Right atrium auricular region (tissue), 2 donors: ENCODE measurements around the gene LHFPL5. TPM values are rescaled to one million over a fixed set of nuclear protein-coding genes. Genes with fewer than 3 reads are reported as not detected.

ENCODE experiments used
- DNase-seq: peaks from one replicate; pipeline ENCODE4 v3.0.0-alpha.2; 2019; ENCODE audit warnings: low spot score
- H3K27ac ChIP-seq, 2 donors: fragments of 200-600 bp; sonication (generic); 1 replicate in 1 of 2; 2 replicates in 1 of 2; pipeline ENCODE4 v1.5.1; 2016 to 2019
- H3K27me3 ChIP-seq, 2 donors: fragments of 200-600 bp; sonication (generic); one replicate each; pipeline versions ENCODE4 v1.5.1 to v1.6.0; 2017 to 2019
- H3K36me3 ChIP-seq: fragments of 200-600 bp; sonication (generic); one replicate; pipeline ENCODE4 v1.5.1; 2016
- H3K4me1 ChIP-seq, 2 donors: fragments of 200-600 bp; sonication (generic); one replicate each; pipeline versions ENCODE4 v1.5.1 to v1.6.0; 2017 to 2019
- H3K4me3 ChIP-seq, 2 donors: fragments of 200-600 bp; sonication (generic); 1 replicate in 1 of 2; 2 replicates in 1 of 2; pipeline ENCODE4 v1.5.1; 2017 to 2019; ENCODE audit warnings: mild to moderate bottlenecking in 1 of 2, moderate library complexity in 1 of 2
- H3K9me3 ChIP-seq, 2 donors: fragments of 200-600 bp; sonication (generic); one replicate each; pipeline ENCODE4 v1.5.1; 2019
- CTCF ChIP-seq, 2 donors: fragments of 200-600 bp; sonication (generic); IDR thresholded peaks; one replicate each; pipeline ENCODE4 v1.5.1; 2019; ENCODE audit warnings: antibody characterized with exemption in 2 of 2
- total RNA-seq, 2 donors: library from RNA; depleted of rRNA; stranded (reverse); fragments of >200 nt; gene quantifications; one replicate each; pipeline ENCODE4 v1.1.0, GENCODE V29; 2016

Gene LHFPL5
- total RNA-seq, 2 donors from 2014 or later: not detected

GRCh38 chr6:35808688-35809087, 3.5 kb downstream of the LHFPL5 start:
- Histone ChIP-seq H3K27me3 (no peaks in the 10 kb centered on the region), H3K9me3 (no peaks in the 10 kb centered on the region), H3K4me1 (peaks cover 0 to 6% of the 10 kb centered on the region in 2 donors), H3K36me3 (no peaks in the 10 kb centered on the region), H3K4me3 (no peak overlapping the region), H3K27ac (no peak overlapping the region)
- no peak for TF ChIP-seq CTCF (IDR thresholded peaks at IDR 0.05)
- no peak for DNase-seq

GRCh38 chr6:35809809-35810208, 4.7 kb downstream of the LHFPL5 start:
- H3K27ac ChIP-seq: no peak overlapping the region
- no peak for TF ChIP-seq CTCF (IDR thresholded peaks at IDR 0.05)
- peaks cover 0 to 6% of the 10 kb centered on the region in 2 donors for H3K4me1 ChIP-seq
- no peaks in the 10 kb centered on the region for H3K9me3 ChIP-seq
- DNase-seq: no peak
- H3K36me3 ChIP-seq: no peaks in the 10 kb centered on the region
- no peaks in the 10 kb centered on the region for H3K27me3 ChIP-seq
- no peak overlapping the region for H3K4me3 ChIP-seq

GRCh38 chr6:35810971-35811698, 6.0 kb downstream of the LHFPL5 start:
- H3K27ac ChIP-seq: no peak overlapping the region
- no peaks in the 10 kb centered on the region for H3K4me1 ChIP-seq
- H3K4me3 ChIP-seq: no peak overlapping the region
- no peaks in the 10 kb centered on the region for H3K27me3 ChIP-seq
- DNase-seq: no peak
- peaks cover 0 to 1% of the 10 kb centered on the region in 2 donors for H3K9me3 ChIP-seq
- H3K36me3 ChIP-seq: no peaks in the 10 kb centered on the region
- TF ChIP-seq CTCF (IDR thresholded peaks at IDR 0.05): no peak

GRCh38 chr6:35811699-35811995, 6.5 kb downstream of the LHFPL5 start:
- no peak for TF ChIP-seq CTCF (IDR thresholded peaks at IDR 0.05)
- H3K27me3 ChIP-seq: no peaks in the 10 kb centered on the region
- no peak overlapping the region for H3K27ac ChIP-seq
- H3K36me3 ChIP-seq: no peaks in the 10 kb centered on the region
- no peaks in the 10 kb centered on the region for H3K4me1 ChIP-seq
- no peak overlapping the region for H3K4me3 ChIP-seq
- H3K9me3 ChIP-seq: peaks cover 0 to 6% of the 10 kb centered on the region in 2 donors
- no peak for DNase-seq

- H3K36me3 ChIP-seq: no peaks in the 10 kb centered on the region
- TF ChIP-seq CTCF (IDR thresholded peaks at IDR 0.05): no peak
- H3K4me3 ChIP-seq: no peak overlapping the region
- DNase-seq: no peak
- H3K27me3 ChIP-seq: no peaks in the 10 kb centered on the region
- H3K9me3 ChIP-seq: peaks cover 0 to 19% of the 10 kb centered on the region in 2 donors
- H3K27ac ChIP-seq: no peak overlapping the region
- H3K4me1 ChIP-seq: no peaks in the 10 kb centered on the region
Observed at GRCh38 chr6:35817515-35817914, 12.4 kb downstream of the LHFPL5 start.

- H3K4me3 ChIP-seq: no peak overlapping the region
- H3K36me3 ChIP-seq: no peaks in the 10 kb centered on the region
- H3K27ac ChIP-seq: no peak overlapping the region
- H3K4me1 ChIP-seq: no peaks in the 10 kb centered on the region
- TF ChIP-seq CTCF (IDR thresholded peaks at IDR 0.05): no peak
- DNase-seq: no peak
- no peaks in the 10 kb centered on the region for H3K27me3 ChIP-seq
- no peaks in the 10 kb centered on the region for H3K9me3 ChIP-seq
Observed at GRCh38 chr6:35823601-35824000, 18.4 kb downstream of the LHFPL5 start.
